ENCODE data around the gene TCAP.

- TF ChIP-seq CTCF (IDR thresholded peaks at IDR 0.05; ENCODE audit: insufficient read depth, low read length, poor library complexity, severe bottlenecking) (no peak), EZH2phosphoT487 (conservative IDR thresholded peaks at IDR 0.05; ENCODE audit: low read length) (no peak)
Measured at GRCh38 chr17:39659279-39660010, 5.7 kb upstream of the TCAP start.

Data from SU-DHL-6 (cell line).